HG03039 (cell line): Measurements from ENCODE around the gene LRRC72.
"Not testable (repeated sequence)": the region's sequence is repeated elsewhere in the genome, so short reads cannot be mapped to it uniquely, and the experiment has no call there.

ENCODE experiments used
- ATAC-seq: cut with Tn5 transposase; IDR thresholded peaks from one replicate; pipeline ENCODE4 v1.9.1; 2021; ENCODE audit warnings: mild to moderate bottlenecking, moderate library complexity; ENCODE audit not compliant: unreplicated experiment

LRRC72 gene

GRCh38 chr7:16524332-16524731 is 2.3 kb upstream of the LRRC72 start:
- no peak for ATAC-seq

- no peak for ATAC-seq
Measured at GRCh38 chr7:16528520-16528919, 1.9 kb downstream of the LRRC72 start.

GRCh38 chr7:16529697-16530096 is 3.1 kb downstream of the LRRC72 start:
- no peak for ATAC-seq

DNA sequence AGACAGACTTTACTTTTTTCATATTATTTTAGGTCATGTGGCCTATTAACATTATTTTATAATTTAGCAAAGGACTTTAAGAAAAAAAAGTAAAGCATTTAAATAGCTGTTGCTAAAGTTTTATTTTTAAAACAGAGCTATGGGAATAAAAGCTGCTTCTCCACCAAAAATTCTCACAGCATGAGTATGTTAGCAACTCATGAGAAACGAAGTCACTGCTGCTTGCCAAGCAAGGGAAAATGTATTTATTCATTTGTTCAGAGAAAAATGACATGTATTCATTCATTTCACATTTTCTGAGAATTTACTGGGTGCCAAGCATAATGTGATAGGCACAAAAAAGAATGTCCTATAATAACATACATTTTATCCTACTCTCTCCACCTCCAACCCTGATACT is 5.1 kb downstream of the LRRC72 start:
- no peak for ATAC-seq

GRCh38 chr7:16532272-16532671 is 5.6 kb downstream of the LRRC72 start:
- no peak for ATAC-seq

DNA sequence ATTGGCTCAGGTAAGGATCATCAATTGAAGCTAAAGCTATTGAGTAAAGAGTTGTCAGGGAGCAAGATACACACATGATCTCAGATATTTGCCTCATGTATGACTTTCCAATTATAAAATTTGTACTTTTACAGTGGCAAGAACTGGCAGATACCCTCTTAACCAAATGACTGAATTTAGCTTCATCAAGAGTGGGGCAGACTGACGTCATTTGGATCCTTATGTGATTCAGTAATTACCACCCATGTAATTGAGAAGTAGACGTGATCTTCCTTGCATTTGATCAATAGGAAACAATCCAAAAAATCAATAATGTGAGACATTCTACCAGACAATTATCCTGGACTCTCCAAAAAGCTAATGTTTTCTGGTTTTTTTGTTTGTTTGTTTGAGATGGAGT is 8.9 kb downstream of the LRRC72 start:
- ATAC-seq, result no peak

DNA sequence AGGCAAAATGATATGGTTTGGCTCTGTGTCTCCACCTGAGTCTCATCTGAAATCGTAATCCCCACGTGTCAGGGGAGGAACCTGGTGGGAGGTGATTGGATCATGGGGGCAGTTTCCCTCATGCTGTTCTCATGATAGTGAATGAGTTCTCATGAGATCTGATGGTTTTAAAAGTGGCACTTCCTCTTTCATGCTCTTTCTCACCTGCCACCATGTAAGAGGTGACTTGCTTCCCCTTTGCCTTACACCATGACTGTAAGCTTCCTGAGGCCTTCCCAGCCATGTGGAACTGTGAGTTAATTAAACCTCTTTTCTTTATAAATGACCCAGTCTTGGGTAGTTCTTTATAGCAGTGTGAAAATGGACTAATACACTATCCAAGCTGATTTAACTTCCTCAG is 13.9 kb downstream of the LRRC72 start:
- not testable (repeated sequence) for ATAC-seq

- ATAC-seq, result no peak
Measured at GRCh38 chr7:16542401-16542800, 15.8 kb downstream of the LRRC72 start.

- ATAC-seq, result no peak
Measured at GRCh38 chr7:16543456-16543855, 16.8 kb downstream of the LRRC72 start.

DNA sequence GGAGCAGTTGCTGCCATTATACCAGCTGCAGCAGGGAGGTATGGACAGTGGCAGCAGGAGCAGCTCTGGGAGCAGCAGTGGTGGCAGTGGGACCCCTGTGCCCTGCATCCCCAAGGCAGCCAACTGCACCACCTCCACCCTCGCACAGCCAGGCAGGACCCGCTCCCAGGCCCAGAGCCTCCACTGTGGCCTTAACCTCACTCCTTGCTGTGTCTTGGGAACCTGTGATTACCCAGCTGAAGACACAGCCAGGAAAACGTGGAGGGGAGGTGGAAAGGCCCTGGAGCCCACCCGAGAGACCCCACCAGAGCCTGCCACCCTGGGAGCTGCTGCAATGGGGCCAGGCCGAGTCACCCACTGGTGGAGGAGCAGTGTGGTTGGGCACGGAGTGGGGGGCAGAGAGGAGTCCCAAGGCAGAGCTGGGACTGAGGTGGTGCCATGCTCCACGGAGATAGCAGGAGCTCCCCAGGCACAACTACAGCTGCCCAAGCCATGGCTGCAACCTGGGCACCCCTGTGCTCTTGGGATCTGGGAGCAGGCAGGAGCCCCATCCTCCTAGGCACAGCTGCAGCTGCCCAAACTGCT is 20.4 kb downstream of the LRRC72 start:
- no peak for ATAC-seq

- no peak for ATAC-seq
Measured at GRCh38 chr7:16548428-16548827, 21.8 kb downstream of the LRRC72 start.

GRCh38 chr7:16550671-16551070 is 24.0 kb downstream of the LRRC72 start:
- no peak for ATAC-seq

GRCh38 chr7:16554518-16555236 is 28.1 kb downstream of the LRRC72 start:
- ATAC-seq, result no peak

- ATAC-seq, result no peak
Measured at GRCh38 chr7:16556359-16556758, 29.7 kb downstream of the LRRC72 start.

- ATAC-seq, result no peak
Measured at GRCh38 chr7:16558761-16559302, 32.2 kb downstream of the LRRC72 start.

DNA sequence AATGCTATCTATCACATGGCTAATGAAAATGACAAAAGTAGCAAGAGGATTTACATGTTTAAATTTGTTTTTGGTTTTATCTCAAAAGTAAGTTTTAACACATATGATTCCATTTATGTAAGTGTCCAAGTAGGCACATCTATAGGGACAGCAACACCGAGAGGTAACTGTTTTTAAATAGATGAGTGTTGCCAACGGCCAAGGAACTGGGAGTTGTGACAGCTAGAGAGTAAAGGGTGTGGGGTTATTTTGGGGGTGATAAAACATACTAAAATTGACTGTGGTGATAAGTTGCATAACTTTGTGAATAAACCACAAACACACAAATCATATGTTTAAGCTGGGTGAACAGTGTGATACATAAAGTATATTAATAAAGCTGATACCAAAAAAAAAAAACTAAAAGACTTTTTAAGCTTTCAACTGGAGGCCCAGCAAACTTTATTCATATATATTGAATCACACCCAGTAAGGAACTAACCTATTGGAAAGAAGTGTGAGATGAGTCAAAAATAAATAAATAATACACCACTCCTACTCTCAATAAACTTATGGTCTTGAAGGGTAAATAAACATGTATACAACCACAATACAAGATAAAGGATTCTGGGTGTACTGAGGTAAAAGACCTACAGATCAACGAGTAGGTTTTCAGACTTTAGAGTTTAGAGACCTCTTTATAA is 33.0 kb downstream of the LRRC72 start:
- ATAC-seq, result no peak

- ATAC-seq, result no peak
Measured at GRCh38 chr7:16561943-16562342, 35.3 kb downstream of the LRRC72 start.

DNA sequence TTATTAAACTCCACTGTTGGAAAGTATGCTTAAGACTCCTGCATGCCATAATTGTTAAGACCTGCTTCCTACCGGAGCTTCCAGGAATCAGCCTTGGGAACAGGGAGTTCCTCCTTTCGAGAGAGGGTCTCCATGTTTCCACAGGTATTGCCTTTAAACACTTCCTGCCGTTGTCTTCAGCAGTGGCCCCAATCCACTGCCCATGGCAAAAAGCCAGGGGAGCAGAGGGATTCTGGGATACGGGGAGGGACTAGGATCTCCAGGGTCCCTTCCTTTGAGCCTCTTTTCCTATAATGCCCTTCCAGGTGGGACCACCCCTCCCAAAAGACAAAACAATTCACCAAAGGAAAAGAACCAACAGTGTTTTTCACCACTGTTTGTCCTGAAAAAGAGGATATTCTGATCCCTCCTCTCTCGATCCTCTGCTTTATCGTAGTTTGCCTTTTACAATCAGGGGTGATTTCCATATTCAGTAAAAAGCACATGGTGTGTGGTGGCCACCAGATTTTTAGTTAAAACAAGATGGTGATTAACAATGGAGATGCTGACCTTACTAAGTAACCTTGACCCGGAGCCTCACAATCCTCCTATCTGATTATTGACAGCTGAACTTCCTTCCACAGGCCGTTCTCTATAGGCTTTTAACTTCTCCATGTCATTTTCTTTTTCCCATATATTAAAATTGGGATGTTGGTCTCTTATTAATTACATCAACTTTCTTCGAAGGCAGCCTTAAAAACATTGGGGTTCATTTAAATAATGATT is 36.0 kb downstream of the LRRC72 start:
- ATAC-seq, result no peak

DNA sequence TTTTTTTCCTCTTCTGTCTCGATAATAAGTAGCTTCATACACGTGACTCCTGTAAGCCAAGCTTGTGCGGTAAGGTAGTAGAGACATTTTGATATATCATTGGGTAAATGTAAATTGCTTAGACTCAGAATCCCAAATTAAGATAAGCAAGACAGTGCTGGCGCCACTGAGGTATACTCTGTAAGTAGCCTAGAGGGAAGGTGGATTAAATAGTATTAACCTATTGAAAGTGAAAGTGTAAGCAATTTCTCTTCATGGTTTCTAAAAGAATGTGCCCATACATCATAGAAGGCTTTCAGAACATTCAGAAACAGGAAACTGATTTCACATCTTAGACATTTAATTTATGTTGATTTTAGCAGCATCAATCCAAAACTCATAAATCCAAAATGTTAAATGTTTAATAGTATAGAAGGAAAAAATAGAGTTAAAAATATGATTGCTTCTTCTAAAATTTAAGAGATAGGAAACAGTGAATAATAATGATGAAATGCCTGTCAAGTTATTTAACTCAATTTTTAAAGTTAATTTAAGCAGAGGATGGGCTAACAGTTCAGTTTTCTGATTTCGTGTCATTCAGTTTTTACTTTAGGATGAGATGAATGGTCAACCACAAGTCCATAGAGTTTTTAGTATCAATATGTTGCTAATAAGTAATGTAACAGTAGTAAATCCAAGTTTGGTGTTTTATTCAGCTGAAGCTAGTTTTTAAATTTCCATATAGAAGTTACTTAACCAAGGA is 36.8 kb downstream of the LRRC72 start:
- no peak for ATAC-seq

- no peak for ATAC-seq
Measured at GRCh38 chr7:16564023-16564380, 37.4 kb downstream of the LRRC72 start.
